Body of pancreas (tissue), 4 donors: ENCODE results near the gene TBC1D16. TPM values are rescaled to one million over a fixed set of nuclear protein-coding genes. Genes with fewer than 3 reads are reported as not detected.

ENCODE experiments used
- ATAC-seq: fragments of 150-250 bp; one replicate; pipeline ENCODE4 v1.9.1; 2016
- DNase-seq, 4 donors: peaks; one replicate each; pipeline ENCODE4 v3.0.0-alpha.2; 2019
- H3K27ac ChIP-seq, 4 donors: fragments of 200-600 bp; sonication (generic); 1 replicate in 3 of 4; 2 replicates in 1 of 4; pipeline versions ENCODE4 v1.5.1 to v1.6.1; 2016 to 2019; ENCODE audit warnings: mild to moderate bottlenecking in 1 of 4, mixed read lengths in 1 of 4, moderate library complexity in 1 of 4
- H3K27me3 ChIP-seq, 2 donors: fragments of 200-600 bp; sonication (generic); one replicate each; pipeline ENCODE4 v1.6.0; 2016; ENCODE audit warnings: mild to moderate bottlenecking in 1 of 2
- H3K36me3 ChIP-seq, 2 donors: fragments of 200-600 bp; sonication (generic); replicated peaks in 1 of 2; 2 replicates each; pipeline ENCODE4 v1.5.1; 2016; ENCODE audit warnings: low read depth in 2 of 2; ENCODE audit not compliant: insufficient read depth in 1 of 2
- H3K4me1 ChIP-seq: fragments of 200-600 bp; sonication (generic); one replicate; pipeline ENCODE4 v1.6.0; 2016
- H3K4me3 ChIP-seq, 2 donors: fragments of 200-600 bp; sonication (generic); 1 replicate in 1 of 2; 2 replicates in 1 of 2; pipeline ENCODE4 v1.5.1; 2016 to 2019
- H3K9me3 ChIP-seq, 3 donors: fragments of 200-600 bp; sonication (generic); 1 replicate in 2 of 3; 2 replicates in 1 of 3; pipeline ENCODE4 v1.5.1; 2016
- POLR2A ChIP-seq, 3 donors: fragments of 450-650 bp; IDR thresholded peaks; one replicate each; pipeline ENCODE4 v1.6.1; 2016; ENCODE audit warnings: antibody characterized with exemption in 3 of 3, mild to moderate bottlenecking in 2 of 3
- WGBS, 2 donors: methylation state at CpG; one replicate each; pipeline ENCODE4 v1.1.5; 2017; 5-methylcytosine and 5-hydroxymethylcytosine counted together
- intact Hi-C: fragments of 100-400 bp; cut with DNase I; formaldehyde crosslinking; loops from one replicate; pipeline ENCODE4 v1.15.1; 2023
- total RNA-seq, 2 donors: library from RNA; depleted of rRNA; stranded (reverse); fragments of >200 nt; gene quantifications; one replicate each; pipeline ENCODE4 v1.1.0, GENCODE V29; 2016
- TF ChIP-seq, protein P1 (sequence below), 7 experiments: fragments of 450-650 bp in 4 of 7; fragments of 200-600 bp in 3 of 7; sonication (generic) in 3 of 7; IDR thresholded peaks; one replicate each; pipeline ENCODE4 v1.5.1; 2016 to 2019; ENCODE audit warnings: antibody characterized with exemption in 7 of 7

Gene TBC1D16
- total RNA-seq, 2 donors from 2014 or later: 21.0 to 37.2 TPM

GRCh38 chr17:79990051-79990592 is 45.5 kb downstream of the TBC1D16 start:
- Histone ChIP-seq H3K27ac (peak overlapping the region in 3 of 4 donors; percentile 3 to 27 (median 21)), H3K36me3 (no peaks in the 10 kb centered on the region), H3K4me1 (peaks cover 76% of the 10 kb centered on the region), H3K27me3 (no peaks in the 10 kb centered on the region), H3K4me3 (no peak overlapping the region), H3K9me3 (no peaks in the 10 kb centered on the region)
- WGBS, 2 donors: 48 to 63% methylated on average over 15 to 20 of the region's 21 CpGs
- ATAC-seq: no peak
- TF ChIP-seq, protein P1, sequence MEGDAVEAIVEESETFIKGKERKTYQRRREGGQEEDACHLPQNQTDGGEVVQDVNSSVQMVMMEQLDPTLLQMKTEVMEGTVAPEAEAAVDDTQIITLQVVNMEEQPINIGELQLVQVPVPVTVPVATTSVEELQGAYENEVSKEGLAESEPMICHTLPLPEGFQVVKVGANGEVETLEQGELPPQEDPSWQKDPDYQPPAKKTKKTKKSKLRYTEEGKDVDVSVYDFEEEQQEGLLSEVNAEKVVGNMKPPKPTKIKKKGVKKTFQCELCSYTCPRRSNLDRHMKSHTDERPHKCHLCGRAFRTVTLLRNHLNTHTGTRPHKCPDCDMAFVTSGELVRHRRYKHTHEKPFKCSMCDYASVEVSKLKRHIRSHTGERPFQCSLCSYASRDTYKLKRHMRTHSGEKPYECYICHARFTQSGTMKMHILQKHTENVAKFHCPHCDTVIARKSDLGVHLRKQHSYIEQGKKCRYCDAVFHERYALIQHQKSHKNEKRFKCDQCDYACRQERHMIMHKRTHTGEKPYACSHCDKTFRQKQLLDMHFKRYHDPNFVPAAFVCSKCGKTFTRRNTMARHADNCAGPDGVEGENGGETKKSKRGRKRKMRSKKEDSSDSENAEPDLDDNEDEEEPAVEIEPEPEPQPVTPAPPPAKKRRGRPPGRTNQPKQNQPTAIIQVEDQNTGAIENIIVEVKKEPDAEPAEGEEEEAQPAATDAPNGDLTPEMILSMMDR (IDR thresholded peaks at IDR 0.05): no peak
- TF ChIP-seq POLR2A (IDR thresholded peaks at IDR 0.05): no peak
- intact Hi-C loops: no loop called here
- peak in 2 of 4 donors; percentile 56 to 62 for DNase-seq

DNA sequence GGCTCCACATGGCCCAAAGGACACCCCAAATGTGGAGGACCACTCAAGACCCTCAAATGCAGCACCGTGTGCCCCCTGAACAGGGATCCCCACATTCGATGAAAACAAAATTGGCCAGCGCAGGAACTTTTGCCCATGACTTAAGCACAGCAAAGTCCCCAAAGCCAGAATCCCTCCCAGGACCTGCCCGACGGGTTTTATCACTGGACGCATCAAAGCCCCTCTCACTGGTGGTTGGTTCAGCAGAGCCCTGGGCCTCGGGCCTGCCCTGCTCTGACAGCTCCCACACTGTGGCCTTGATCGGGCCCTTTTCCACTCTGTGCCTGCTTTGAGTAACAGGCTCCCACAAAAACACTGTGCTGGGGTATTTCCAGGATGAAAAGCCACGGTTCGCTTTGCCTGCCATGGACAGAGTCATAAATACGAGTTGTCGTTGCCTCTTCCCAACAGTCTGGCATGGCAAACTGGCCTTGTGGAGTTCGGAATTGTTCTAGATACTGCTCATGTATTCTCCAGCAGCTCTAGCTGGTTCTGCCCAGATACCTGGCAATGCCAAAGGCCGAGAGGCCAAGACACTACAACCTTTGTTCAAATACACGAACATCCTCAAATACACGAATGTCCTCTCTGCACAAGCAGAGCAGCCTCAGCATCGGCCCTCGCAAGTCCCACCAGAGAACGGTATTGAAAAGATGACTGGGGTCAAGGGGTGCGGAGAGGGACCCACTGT is 46.4 kb downstream of the TBC1D16 start:
- no peak for TF ChIP-seq POLR2A (IDR thresholded peaks at IDR 0.05)
- TF ChIP-seq, protein P1 (IDR thresholded peaks at IDR 0.05): no peak
- Histone ChIP-seq H3K4me1 (peaks cover 72% of the 10 kb centered on the region), H3K27me3 (no peaks in the 10 kb centered on the region), H3K36me3 (no peaks in the 10 kb centered on the region), H3K9me3 (no peaks in the 10 kb centered on the region), H3K27ac (peak overlapping the region in 2 of 4 donors; percentile 1 to 22), H3K4me3 (no peak overlapping the region)
- WGBS, 2 donors: 83 to 87% methylated on average over 13 to 20 of the region's 20 CpGs
- intact Hi-C loops: loop anchor here (10.0 kb wide), 2 partner anchors 184 to 244 kb away; no protein-coding TSS in a partner anchor
- ATAC-seq (no peak), DNase-seq (no peak)

GRCh38 chr17:79988185-79988971 is 47.3 kb downstream of the TBC1D16 start:
- DNase-seq: peak in 2 of 4 donors; percentile 41 to 43
- intact Hi-C loops: loop anchor here (10.0 kb wide), 2 partner anchors 184 to 244 kb away; no protein-coding TSS in a partner anchor
- ATAC-seq: no peak
- peaks cover 63% of the 10 kb centered on the region for H3K4me1 ChIP-seq
- H3K27me3 ChIP-seq: no peaks in the 10 kb centered on the region
- H3K9me3 ChIP-seq: no peaks in the 10 kb centered on the region
- H3K27ac ChIP-seq: peak overlapping the region in 2 of 4 donors; percentile 1 to 22
- 54 to 55% methylated on average over 18 to 28 of the region's 28 CpGs for WGBS, 2 donors
- H3K4me3 ChIP-seq: no peak overlapping the region
- H3K36me3 ChIP-seq: no peaks in the 10 kb centered on the region
- no peak for TF ChIP-seq POLR2A (IDR thresholded peaks at IDR 0.05)
- TF ChIP-seq, protein P1 (IDR thresholded peaks at IDR 0.05): no peak

GRCh38 chr17:79987935-79988184 is 47.8 kb downstream of the TBC1D16 start:
- 65 to 77% methylated on average over 7 of the region's 7 CpGs for WGBS, 2 donors
- no peaks in the 10 kb centered on the region for H3K9me3 ChIP-seq
- H3K27me3 ChIP-seq: no peaks in the 10 kb centered on the region
- DNase-seq (no peak), ATAC-seq (no peak)
- H3K27ac ChIP-seq: no peak overlapping the region
- H3K4me3 ChIP-seq: no peak overlapping the region
- H3K36me3 ChIP-seq: no peaks in the 10 kb centered on the region
- TF ChIP-seq POLR2A (IDR thresholded peaks at IDR 0.05): no peak
- TF ChIP-seq, protein P1 (IDR thresholded peaks at IDR 0.05): no peak
- intact Hi-C loops: loop anchor here (10.0 kb wide), 2 partner anchors 183 to 243 kb away; no protein-coding TSS in a partner anchor
- peaks cover 58% of the 10 kb centered on the region for H3K4me1 ChIP-seq
